GM18519 (cell line): Measurements from ENCODE around the gene WDR70.
"Not testable (repeated sequence)": the region's sequence is repeated elsewhere in the genome, so short reads cannot be mapped to it uniquely, and the experiment has no call there.

Experiments used
- ATAC-seq: cut with Tn5 transposase; IDR thresholded peaks from one replicate; pipeline ENCODE4 v1.9.1; 2021; ENCODE audit warnings: mild to moderate bottlenecking, moderate library complexity; ENCODE audit not compliant: unreplicated experiment, low FRiP score

The WDR70 gene

DNA sequence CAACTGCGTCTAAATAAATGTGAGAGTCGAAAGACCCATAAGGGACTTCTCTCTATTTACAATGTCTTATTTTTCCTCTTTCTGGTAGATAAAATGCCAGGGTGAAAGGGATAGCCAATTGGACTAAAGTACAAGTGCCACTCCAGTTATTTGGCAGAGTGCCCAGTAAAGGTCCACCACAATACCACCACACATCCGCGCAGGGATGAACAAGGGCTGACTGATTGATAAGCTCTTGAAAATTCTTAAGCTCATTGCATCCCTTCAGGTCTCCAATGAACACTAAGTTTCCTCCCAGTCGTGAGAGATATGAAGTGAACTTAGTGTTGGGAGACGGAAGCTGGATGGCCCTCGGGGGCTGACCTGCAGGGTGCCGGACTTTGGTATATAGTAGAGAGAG is 402.3 kb downstream of the WDR70 start:
- not testable (repeated sequence) for ATAC-seq

DNA sequence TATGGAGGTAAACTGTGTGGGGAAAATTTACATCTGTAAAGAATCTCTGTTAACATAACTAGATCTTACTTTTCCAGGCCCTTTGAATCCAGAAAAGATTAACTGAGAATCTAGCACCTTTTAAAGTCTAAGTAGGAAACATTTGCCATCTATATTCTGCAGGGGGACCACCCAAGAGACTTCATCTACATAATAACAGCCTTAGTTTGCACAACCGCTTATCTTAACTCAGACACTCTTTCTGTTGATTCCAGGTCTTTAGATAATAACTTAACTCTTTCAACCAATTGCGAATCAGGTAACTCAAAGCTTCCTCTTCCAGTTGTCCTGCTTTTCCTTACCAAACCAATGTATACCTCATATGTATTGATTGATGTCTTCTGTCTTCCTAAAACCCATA is 407.3 kb downstream of the WDR70 start:
- ATAC-seq = no peak

GRCh38 chr5:37786862-37787519 is 407.9 kb downstream of the WDR70 start:
- ATAC-seq = no peak

DNA sequence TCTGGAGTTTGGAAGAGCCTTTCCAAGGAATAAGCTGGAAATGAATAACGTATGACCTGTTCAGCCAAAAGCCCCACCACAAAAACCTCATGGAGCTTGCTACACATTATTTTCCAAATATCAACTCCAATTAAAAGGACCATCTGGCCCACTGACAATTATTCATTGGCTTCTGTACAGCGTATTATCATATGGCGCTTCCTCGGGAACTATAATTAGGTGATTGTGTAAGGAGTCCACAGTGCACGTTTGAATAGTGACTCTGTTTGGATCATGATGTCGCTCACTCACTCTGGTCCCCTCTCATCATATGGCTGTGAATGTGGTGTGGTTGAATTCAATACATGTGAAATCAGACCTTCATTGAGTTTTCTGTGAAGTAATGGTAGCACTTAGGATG is 408.6 kb downstream of the WDR70 start:
- no peak for ATAC-seq

DNA sequence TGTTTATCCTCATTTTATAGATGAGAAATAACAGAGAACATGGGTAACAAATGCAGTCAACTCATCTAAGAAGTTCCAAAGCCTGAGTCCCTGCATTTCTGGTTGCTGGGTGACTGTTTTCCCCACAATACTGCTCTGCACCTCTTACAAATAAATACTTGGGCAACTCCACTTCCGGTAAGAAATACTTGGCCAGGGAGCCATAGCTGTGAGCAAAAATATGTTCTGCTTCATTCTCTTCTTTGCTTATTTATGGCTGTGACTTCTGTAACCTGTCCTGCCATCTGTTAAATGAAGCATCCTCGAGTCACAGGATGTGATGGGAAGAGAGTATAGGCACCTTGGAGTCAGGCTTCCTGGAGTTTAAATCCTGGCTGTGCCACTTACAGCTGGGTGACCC is 410.9 kb downstream of the WDR70 start:
- no peak for ATAC-seq

GRCh38 chr5:37791321-37791720 is 412.2 kb downstream of the WDR70 start:
- no peak for ATAC-seq

GRCh38 chr5:37792975-37793631 is 414.0 kb downstream of the WDR70 start:
- no peak for ATAC-seq

DNA sequence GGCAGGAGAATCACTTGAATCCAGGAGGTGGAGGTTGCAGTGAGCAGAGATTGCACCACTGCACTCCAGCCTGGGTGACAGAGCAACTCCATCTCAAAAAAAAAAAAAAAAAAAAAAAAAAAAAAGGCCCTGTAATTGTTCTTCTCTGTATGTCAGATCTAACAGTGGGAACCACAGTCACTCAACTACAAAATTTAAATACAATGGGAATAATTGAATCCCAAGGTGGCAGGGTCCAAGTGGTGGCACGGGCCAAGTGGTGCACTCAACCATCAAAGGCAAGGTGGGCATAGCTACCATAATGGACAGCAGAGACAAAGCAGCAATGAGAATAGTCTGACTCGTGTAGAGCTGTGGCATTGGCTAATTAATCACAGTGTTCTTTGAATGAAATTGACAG is 416.2 kb downstream of the WDR70 start:
- not testable (repeated sequence) for ATAC-seq

DNA sequence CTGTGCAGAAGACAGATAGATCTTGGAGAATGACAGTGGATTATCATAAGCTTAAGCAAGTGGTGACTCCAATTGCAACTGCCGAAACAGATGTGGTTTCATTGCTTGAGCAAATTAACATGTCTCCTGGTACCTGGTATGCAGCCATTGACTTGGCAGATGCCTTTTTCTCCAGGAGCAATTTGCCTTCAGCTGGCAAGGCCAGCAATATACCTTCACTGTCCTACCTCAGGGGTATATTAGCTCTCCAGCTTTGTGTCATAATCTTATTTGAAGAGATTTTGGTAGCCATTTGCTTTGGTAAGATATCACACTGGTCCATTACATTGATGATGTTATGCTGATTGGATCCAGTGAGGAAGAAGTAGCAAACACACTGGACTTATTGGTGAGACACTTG is 417.3 kb downstream of the WDR70 start:
- ATAC-seq = not testable (repeated sequence)

DNA sequence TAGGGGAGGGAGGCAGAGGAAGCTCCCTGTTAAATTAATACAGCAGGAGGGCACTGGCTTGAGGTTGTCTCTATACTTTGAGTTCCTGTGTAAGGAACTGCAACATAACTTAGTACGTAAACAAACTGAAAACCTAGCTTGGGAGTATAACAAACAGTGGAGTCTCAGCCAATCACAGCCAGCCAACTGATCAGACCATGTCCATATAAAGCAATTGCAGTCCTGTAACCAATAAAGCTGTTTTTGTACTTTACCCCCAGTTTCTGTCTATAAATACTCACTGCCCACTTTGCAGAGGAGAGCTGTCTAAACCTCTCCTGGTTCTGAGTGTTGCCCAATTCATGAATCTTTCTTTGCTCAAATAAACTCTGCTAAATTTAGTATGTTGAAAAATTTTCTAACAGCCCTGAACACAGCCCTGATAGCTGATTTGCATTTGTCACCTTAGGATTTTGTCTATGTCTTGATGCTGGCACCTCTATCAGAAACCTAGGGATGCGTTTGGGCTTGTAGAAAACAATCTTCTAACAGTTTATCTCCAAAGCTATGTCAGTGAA is 420.8 kb downstream of the WDR70 start:
- ATAC-seq = no peak

DNA sequence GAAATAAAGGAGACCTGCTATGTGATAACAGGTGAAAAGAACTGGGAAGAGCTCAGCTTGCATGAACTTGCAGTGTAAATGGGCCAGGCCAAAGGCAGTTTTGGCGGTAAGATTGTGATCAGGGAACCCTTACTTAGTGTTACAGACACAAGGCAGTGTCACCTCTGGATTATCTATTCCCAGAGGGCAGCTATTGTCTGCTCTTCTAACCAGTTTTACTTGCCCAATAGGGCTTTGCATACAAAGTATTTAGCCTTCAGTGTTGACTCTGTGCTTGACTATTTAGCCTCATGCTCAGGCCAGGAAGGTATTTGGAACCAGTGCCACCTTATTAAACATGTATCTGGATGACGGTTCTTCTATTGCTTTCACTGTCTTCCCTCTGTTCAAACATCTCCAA is 422.4 kb downstream of the WDR70 start:
- ATAC-seq = no peak
